Measurements from ENCODE around the gene ZNF417. TPM values are rescaled to one million over a fixed set of nuclear protein-coding genes. Genes with fewer than 3 reads are reported as not detected.
A peak's percentile ranks its signal among the peaks of the same experiment; 100 is the strongest.

Gene ZNF417
- total RNA-seq, 1 experiment from 2014 or later = 22.2 TPM

- Mint-ChIP-seq H3K4me3 (peak overlapping the region; percentile 93 to 95), H3K36me3 (ENCODE audit: insufficient read depth in 1 of 3, low read depth in 3 of 3) (peaks cover 43 to 55% (median 49%) of the 10 kb centered on the region in 3 experiments), H3K27ac (peak overlapping the region; percentile 70 to 97 (median 96)), H3K9me3 (peaks cover 0 to 16% of the 10 kb centered on the region in 2 experiments; a peak in 3 of 5 replicates), H3K4me1 (peaks cover 39 to 48% of the 10 kb centered on the region in 2 experiments), H3K27me3 (ENCODE audit: low read depth) (no peaks in the 10 kb centered on the region)
- Histone ChIP-seq H2AFZ (ENCODE audit: low read length) (no peak overlapping the region), H3K18ac (ENCODE audit: insufficient read length, low read depth, low read length) (peak overlapping the region; percentile 2), H3K9me3 (ENCODE audit: control insufficient read depth, low read depth, low read length) (no peaks in the 10 kb centered on the region), H3K4ac (ENCODE audit: low read depth, low read length) (no peak overlapping the region), H3K79me2 (ENCODE audit: insufficient read depth, low read length) (peaks cover 46% of the 10 kb centered on the region), H2BK120ac (ENCODE audit: low read depth, low read length, poor library complexity, severe bottlenecking) (no peak overlapping the region), H3K4me2 (ENCODE audit: insufficient read depth, insufficient read length, low read length) (peak overlapping the region; percentile 100), H3K27ac (ENCODE audit: insufficient read length, low read depth, low read length) (peak overlapping the region; percentile 68), H4K8ac (replicated peaks; ENCODE audit: insufficient read length, low read depth, low read length) (no peak overlapping the region), H4K5ac (ENCODE audit: insufficient read length, low read depth, low read length) (no peak overlapping the region), H3K79me1 (ENCODE audit: insufficient read depth, low read depth, low read length, poor library complexity, severe bottlenecking) (no peaks in the 10 kb centered on the region), H2BK15ac (ENCODE audit: low read depth, low read length) (no peak overlapping the region), H4K91ac (ENCODE audit: insufficient read length, low read depth, low read length) (no peak overlapping the region), H2AK5ac (ENCODE audit: insufficient read length, low read length) (no peak overlapping the region), H2BK5ac (ENCODE audit: insufficient read length, low read length) (no peak overlapping the region), H3K27me3 (ENCODE audit: insufficient read depth, low read length) (no peaks in the 10 kb centered on the region), H2BK20ac (ENCODE audit: low read depth, low read length, poor library complexity, severe bottlenecking) (no peak overlapping the region), H3K14ac (ENCODE audit: insufficient read depth, low read length) (no peak overlapping the region), H3K23ac (ENCODE audit: insufficient read length, low read depth, low read length) (no peak overlapping the region), H3K23me2 (ENCODE audit: insufficient read length, low read depth, low read length, poor library complexity, severe bottlenecking) (peaks cover 10% of the 10 kb centered on the region), H4K20me1 (ENCODE audit: control insufficient read depth, insufficient read depth, insufficient read length) (no peaks in the 10 kb centered on the region), H3K4me1 (ENCODE audit: insufficient read depth, low read length) (0 out of 2 replicates have a peak, but pooled peaks cover 3% of the 10 kb centered on the region), H2BK12ac (ENCODE audit: insufficient read length, low read depth, low read length) (no peak overlapping the region), H3K9ac (ENCODE audit: extremely low read depth, insufficient read length, low read length) (peak overlapping the region; percentile 99), H3T11ph (ENCODE audit: low read length) (no peak overlapping the region), H3K56ac (ENCODE audit: insufficient read length, low read depth, low read length) (no peak overlapping the region)
- TF ChIP-seq, protein P1, sequence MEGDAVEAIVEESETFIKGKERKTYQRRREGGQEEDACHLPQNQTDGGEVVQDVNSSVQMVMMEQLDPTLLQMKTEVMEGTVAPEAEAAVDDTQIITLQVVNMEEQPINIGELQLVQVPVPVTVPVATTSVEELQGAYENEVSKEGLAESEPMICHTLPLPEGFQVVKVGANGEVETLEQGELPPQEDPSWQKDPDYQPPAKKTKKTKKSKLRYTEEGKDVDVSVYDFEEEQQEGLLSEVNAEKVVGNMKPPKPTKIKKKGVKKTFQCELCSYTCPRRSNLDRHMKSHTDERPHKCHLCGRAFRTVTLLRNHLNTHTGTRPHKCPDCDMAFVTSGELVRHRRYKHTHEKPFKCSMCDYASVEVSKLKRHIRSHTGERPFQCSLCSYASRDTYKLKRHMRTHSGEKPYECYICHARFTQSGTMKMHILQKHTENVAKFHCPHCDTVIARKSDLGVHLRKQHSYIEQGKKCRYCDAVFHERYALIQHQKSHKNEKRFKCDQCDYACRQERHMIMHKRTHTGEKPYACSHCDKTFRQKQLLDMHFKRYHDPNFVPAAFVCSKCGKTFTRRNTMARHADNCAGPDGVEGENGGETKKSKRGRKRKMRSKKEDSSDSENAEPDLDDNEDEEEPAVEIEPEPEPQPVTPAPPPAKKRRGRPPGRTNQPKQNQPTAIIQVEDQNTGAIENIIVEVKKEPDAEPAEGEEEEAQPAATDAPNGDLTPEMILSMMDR (conservative IDR thresholded peaks at IDR 0.05) = 0 out of 3 replicates have a peak, but pooled peaks have one; percentile 13
- peak; percentile 65 for DNase-seq
- WGBS (ENCODE audit: extremely low coverage, insufficient read length, low lambda C conversion rate) = no CpG with 5 or more reads among the region's 6 CpGs
Observed at GRCh38 chr19:57887195-57887941, 29.0 kb downstream of the ZNF417 start.

Data from H9 (cell line).